AG04450 (cell line): ENCODE measurements around the gene ABLIM2. TPM values are rescaled to one million over a fixed set of nuclear protein-coding genes. Genes with fewer than 3 reads are reported as not detected.

Experiments
- CTCF ChIA-PET: fragments of 300-600, 350-600 bp; formaldehyde crosslinking; extraction: SDS; loops from one replicate; lab custom pipeline; 2022; ENCODE audit warnings: antibody characterized with exemption, inconsistent platforms; lab: Charles Lee
- POLR2A ChIA-PET: fragments of 350-600 bp; formaldehyde crosslinking; extraction: SDS; loops from one replicate; lab custom pipeline; 2021; ENCODE audit warnings: antibody characterized with exemption, inconsistent platforms; lab: Yijun Ruan, JAX
- DNase-seq: peaks from one replicate; pipeline ENCODE4 v3.0.0-alpha.2; 2011; ENCODE audit warnings: low read depth, low spot score
- H3K27ac ChIP-seq: one replicate; pipeline ENCODE4 v1.5.1; 2012; ENCODE audit warnings: low read depth, low read length, control low read depth
- H3K27me3 ChIP-seq: one replicate; pipeline ENCODE4 v1.6.0; 2012; ENCODE audit warnings: low read length; ENCODE audit not compliant: control insufficient read depth, insufficient read depth
- H3K4me3 ChIP-seq: 2 replicates; pipeline ENCODE4 v1.5.1; 2011; ENCODE audit warnings: mild to moderate bottlenecking, low read depth, low read length, control low read depth
- H3K9me3 ChIP-seq: 2 replicates; pipeline ENCODE4 v1.5.1; 2012; ENCODE audit warnings: low read length; ENCODE audit not compliant: control insufficient read depth, insufficient read depth
- polyA plus RNA-seq: library from polyadenylated mRNA; depleted of rRNA; stranded (reverse); fragments of >200 nt; gene quantifications from 2 replicates; pipeline ENCODE4 v1.2.3, GENCODE V29; 2011
- TF ChIP-seq, protein P1 (sequence below): IDR thresholded peaks from 2 replicates; pipeline ENCODE4 v1.5.1; 2011; ENCODE audit warnings: low read depth, low read length, control low read depth, inconsistent platforms

ABLIM2 gene
- polyA plus RNA-seq, 1 experiment: not detected

- POLR2A ChIA-PET: no interaction called here
- Histone ChIP-seq H3K27me3 (peaks cover 57% of the 10 kb centered on the region), H3K27ac (no peak overlapping the region), H3K4me3 (no peak overlapping the region), H3K9me3 (peaks cover 11% of the 10 kb centered on the region)
- CTCF ChIA-PET: interaction anchor here (0.6 to 2.7 kb wide), 2 partner anchors 9 to 10 kb away, joined by 3 to 18 read pairs; no protein-coding TSS in a partner anchor
- DNase-seq: no peak
- TF ChIP-seq, protein P1, sequence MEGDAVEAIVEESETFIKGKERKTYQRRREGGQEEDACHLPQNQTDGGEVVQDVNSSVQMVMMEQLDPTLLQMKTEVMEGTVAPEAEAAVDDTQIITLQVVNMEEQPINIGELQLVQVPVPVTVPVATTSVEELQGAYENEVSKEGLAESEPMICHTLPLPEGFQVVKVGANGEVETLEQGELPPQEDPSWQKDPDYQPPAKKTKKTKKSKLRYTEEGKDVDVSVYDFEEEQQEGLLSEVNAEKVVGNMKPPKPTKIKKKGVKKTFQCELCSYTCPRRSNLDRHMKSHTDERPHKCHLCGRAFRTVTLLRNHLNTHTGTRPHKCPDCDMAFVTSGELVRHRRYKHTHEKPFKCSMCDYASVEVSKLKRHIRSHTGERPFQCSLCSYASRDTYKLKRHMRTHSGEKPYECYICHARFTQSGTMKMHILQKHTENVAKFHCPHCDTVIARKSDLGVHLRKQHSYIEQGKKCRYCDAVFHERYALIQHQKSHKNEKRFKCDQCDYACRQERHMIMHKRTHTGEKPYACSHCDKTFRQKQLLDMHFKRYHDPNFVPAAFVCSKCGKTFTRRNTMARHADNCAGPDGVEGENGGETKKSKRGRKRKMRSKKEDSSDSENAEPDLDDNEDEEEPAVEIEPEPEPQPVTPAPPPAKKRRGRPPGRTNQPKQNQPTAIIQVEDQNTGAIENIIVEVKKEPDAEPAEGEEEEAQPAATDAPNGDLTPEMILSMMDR: no peak
These were observed 9.2 kb upstream of the ABLIM2 start for GRCh38 chr4:8167815-8168214.

DNA sequence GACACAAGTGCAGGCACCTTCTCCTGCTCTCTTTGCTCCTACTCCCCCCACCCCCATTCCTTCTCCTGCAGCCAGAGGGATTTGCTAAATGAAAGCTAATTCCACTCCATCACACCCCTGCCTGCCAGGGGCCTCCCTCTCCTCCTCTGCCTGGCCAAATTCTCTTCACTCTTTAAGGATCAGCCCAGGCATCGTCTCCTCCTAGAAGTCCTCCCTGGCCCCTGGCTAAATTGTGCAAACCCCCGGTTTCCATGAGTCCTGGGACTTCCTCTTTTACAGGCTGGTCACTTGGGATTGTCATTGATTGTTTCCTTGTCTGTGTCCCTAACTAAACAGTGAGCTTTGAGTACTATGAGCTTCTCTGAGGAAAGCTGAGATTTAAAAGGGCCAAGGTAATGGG is 8.7 kb upstream of the ABLIM2 start:
- POLR2A ChIA-PET: no interaction called here
- no peak for DNase-seq
- no peak overlapping the region for H3K4me3 ChIP-seq
- CTCF ChIA-PET: interaction anchor here (2.7 kb wide), 1 partner anchor 10 kb away, joined by 18 read pairs; no protein-coding TSS in a partner anchor
- H3K27ac ChIP-seq: no peak overlapping the region
- TF ChIP-seq, protein P1: no peak
- H3K27me3 ChIP-seq: peaks cover 55% of the 10 kb centered on the region
- peaks cover 11% of the 10 kb centered on the region for H3K9me3 ChIP-seq

GRCh38 chr4:8165374-8165896 is 6.8 kb upstream of the ABLIM2 start:
- no peak overlapping the region for H3K4me3 ChIP-seq
- TF ChIP-seq, protein P1: no peak
- H3K9me3 ChIP-seq: peaks cover 11% of the 10 kb centered on the region
- CTCF ChIA-PET: interaction anchor here (1.0 kb wide), 1 partner anchor 11 kb away, joined by 4 read pairs; no protein-coding TSS in a partner anchor
- no peak overlapping the region for H3K27ac ChIP-seq
- H3K27me3 ChIP-seq: peaks cover 43% of the 10 kb centered on the region
- no peak for DNase-seq
- POLR2A ChIA-PET: no interaction called here

- ChIA-PET POLR2A (no interaction called here), CTCF (interaction anchor here (1.0 kb wide), 1 partner anchor 12 kb away, joined by 4 read pairs; no protein-coding TSS in a partner anchor)
- Histone ChIP-seq H3K9me3 (peaks cover 11% of the 10 kb centered on the region; the same call in 1 of the 2 replicates), H3K27me3 (peaks cover 41% of the 10 kb centered on the region), H3K4me3 (no peak overlapping the region), H3K27ac (no peak overlapping the region)
- TF ChIP-seq, protein P1: no peak
- no peak for DNase-seq
These were observed 6.1 kb upstream of the ABLIM2 start for GRCh38 chr4:8164687-8165086.

DNA sequence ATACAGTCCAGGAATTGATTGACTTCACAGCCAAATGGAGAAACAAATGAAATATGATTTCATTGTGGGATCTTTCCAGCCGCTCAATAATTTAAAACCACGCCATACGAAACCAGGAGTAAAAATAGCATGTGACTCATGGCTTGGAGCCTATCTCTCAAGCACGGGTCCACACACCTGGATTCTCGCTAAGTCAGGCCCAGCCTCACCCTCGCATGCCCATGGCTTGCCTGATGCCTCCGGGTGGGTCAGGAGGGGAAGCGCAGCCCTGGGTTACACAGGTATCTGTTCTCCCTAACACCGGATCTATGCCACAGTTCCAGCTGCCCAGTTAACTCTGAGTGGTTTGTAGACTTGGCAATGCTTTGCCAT is 5.6 kb upstream of the ABLIM2 start:
- CTCF ChIA-PET: no interaction called here
- no peak overlapping the region for H3K4me3 ChIP-seq
- no peak overlapping the region for H3K27ac ChIP-seq
- DNase-seq: no peak
- peaks cover 11% of the 10 kb centered on the region; the same call in 1 of the 2 replicates for H3K9me3 ChIP-seq
- POLR2A ChIA-PET: no interaction called here
- peaks cover 38% of the 10 kb centered on the region for H3K27me3 ChIP-seq
- TF ChIP-seq, protein P1: no peak
